GM23248 (cell line): ENCODE results near the gene PRODH2. TPM values are rescaled to one million over a fixed set of nuclear protein-coding genes. Genes with fewer than 3 reads are reported as not detected.

Source experiments
- DNase-seq: peaks from one replicate; pipeline ENCODE4 v3.0.0-alpha.2; 2015
- H2AFZ ChIP-seq: fragments of 200-600 bp; sonication (generic); 2 replicates; pipeline ENCODE4 v1.6.1; 2016; ENCODE audit warnings: antibody characterized with exemption
- H3F3A ChIP-seq: fragments of 200-600 bp; sonication (generic); 2 replicates; pipeline ENCODE4 v1.6.1; 2016; ENCODE audit warnings: mild to moderate bottlenecking, antibody characterized with exemption, mixed run types; ENCODE audit not compliant: insufficient read depth
- H3K27ac ChIP-seq: fragments of 200-600 bp; sonication (generic); 2 replicates; pipeline ENCODE4 v1.5.1; 2016; ENCODE audit warnings: mild to moderate bottlenecking
- H3K27me3 ChIP-seq: fragments of 200-600 bp; sonication (generic); replicated peaks from 2 replicates; pipeline ENCODE4 v1.6.1; 2016; ENCODE audit warnings: mild to moderate bottlenecking; ENCODE audit not compliant: insufficient read depth
- H3K36me3 ChIP-seq: fragments of 200-600 bp; sonication (generic); 2 replicates; pipeline ENCODE4 v1.6.1; 2016; ENCODE audit warnings: low read depth, mild to moderate bottlenecking
- H3K4me1 ChIP-seq: fragments of 200-600 bp; sonication (generic); 2 replicates; pipeline ENCODE4 v1.6.1; 2016; ENCODE audit warnings: mild to moderate bottlenecking; ENCODE audit not compliant: insufficient read depth
- H3K4me2 ChIP-seq: fragments of 200-600 bp; sonication (generic); one replicate; pipeline ENCODE4 v1.6.1; 2016; ENCODE audit warnings: mild to moderate bottlenecking; ENCODE audit not compliant: unreplicated experiment
- H3K4me3 ChIP-seq: fragments of 200-600 bp; sonication (generic); 2 replicates; pipeline ENCODE4 v1.5.1; 2016; ENCODE audit warnings: mild to moderate bottlenecking
- H3K79me2 ChIP-seq: fragments of 200-600 bp; sonication (generic); 2 replicates; pipeline ENCODE4 v1.6.1; 2016; ENCODE audit warnings: mild to moderate bottlenecking; ENCODE audit not compliant: insufficient read depth
- H3K9ac ChIP-seq: fragments of 200-600 bp; sonication (generic); 2 replicates; pipeline ENCODE4 v1.6.1; 2016; ENCODE audit warnings: mild to moderate bottlenecking
- H3K9me2 ChIP-seq: fragments of 200-600 bp; sonication (generic); 2 replicates; pipeline ENCODE4 v1.6.1; 2016; ENCODE audit warnings: mixed run types, mild to moderate bottlenecking, moderate library complexity; ENCODE audit not compliant: insufficient read depth
- H3K9me3 ChIP-seq: fragments of 200-600 bp; sonication (generic); one replicate; pipeline ENCODE4 v1.6.1; 2017; ENCODE audit warnings: low read depth
- H4K20me1 ChIP-seq: fragments of 200-600 bp; sonication (generic); 2 replicates; pipeline ENCODE4 v1.6.0; 2016; ENCODE audit not compliant: insufficient read depth
- EZH2 ChIP-seq: fragments of 200-600 bp; sonication (generic); IDR thresholded peaks from 2 replicates; pipeline ENCODE4 v1.6.1; 2018; ENCODE audit warnings: antibody characterized with exemption, mild to moderate bottlenecking; ENCODE audit not compliant: insufficient read depth, poor library complexity, severe bottlenecking
- EZH2phosphoT487 ChIP-seq: fragments of 200-600 bp; sonication (generic); IDR thresholded peaks from 2 replicates; pipeline ENCODE4 v1.6.1; 2018; ENCODE audit warnings: antibody characterized with exemption, moderate library complexity, mild to moderate bottlenecking, low read depth; ENCODE audit not compliant: insufficient read depth
- WGBS, 2 experiments: methylation state at CpG; one replicate each; pipeline ENCODE4 v1.1.6; 2015 to 2017; ENCODE audit warnings: low lambda C conversion rate in 2 of 2, low coverage in 1 of 2; ENCODE audit errors: missing lambda C conversion rate in 2 of 2; 5-methylcytosine and 5-hydroxymethylcytosine counted together
- in situ Hi-C: fragments of 300-500 bp; cut with MboI; formaldehyde crosslinking; loops from 2 replicates; pipeline ENCODE4 v1.15.0; 2020
- polyA plus RNA-seq: library from polyadenylated mRNA; unstranded; fragments of >200 nt; fragmentation: Nextera tagmentation; extraction: Ambion mirVana; gene quantifications from 2 replicates; pipeline ENCODE4 v1.2.1, GENCODE V29; 2016
- total RNA-seq: library from RNA; depleted of rRNA; stranded (reverse); fragments of >200 nt; shearing (Covaris generic); gene quantifications from 2 replicates; pipeline ENCODE4 v1.2.3, GENCODE V29; 2014

The PRODH2 gene
- total and polyA plus RNA-seq, 2 experiments from 2014 or later: not detected

- Histone ChIP-seq H3K9ac (no peak overlapping the region), H3K4me3 (no peak overlapping the region), H2AFZ (no peak overlapping the region), H3K36me3 (no peaks in the 10 kb centered on the region), H3K27me3 (peaks cover 26% of the 10 kb centered on the region), H3K9me3 (no peaks in the 10 kb centered on the region), H3K4me1 (no peaks in the 10 kb centered on the region), H4K20me1 (no peaks in the 10 kb centered on the region), H3K9me2 (no peaks in the 10 kb centered on the region), H3F3A (no peaks in the 10 kb centered on the region), H3K79me2 (no peaks in the 10 kb centered on the region), H3K27ac (no peak overlapping the region), H3K4me2 (no peak overlapping the region)
- peak; percentile 88 for DNase-seq
- TF ChIP-seq EZH2phosphoT487: no peak
- no peak for TF ChIP-seq EZH2
- WGBS, 2 experiments: 31 to 36% methylated on average over 7 of the region's 7 CpGs
- in situ Hi-C loops: no loop called here
Observed at GRCh38 chr19:35793381-35794165, 19.1 kb downstream of the PRODH2 start.

DNA sequence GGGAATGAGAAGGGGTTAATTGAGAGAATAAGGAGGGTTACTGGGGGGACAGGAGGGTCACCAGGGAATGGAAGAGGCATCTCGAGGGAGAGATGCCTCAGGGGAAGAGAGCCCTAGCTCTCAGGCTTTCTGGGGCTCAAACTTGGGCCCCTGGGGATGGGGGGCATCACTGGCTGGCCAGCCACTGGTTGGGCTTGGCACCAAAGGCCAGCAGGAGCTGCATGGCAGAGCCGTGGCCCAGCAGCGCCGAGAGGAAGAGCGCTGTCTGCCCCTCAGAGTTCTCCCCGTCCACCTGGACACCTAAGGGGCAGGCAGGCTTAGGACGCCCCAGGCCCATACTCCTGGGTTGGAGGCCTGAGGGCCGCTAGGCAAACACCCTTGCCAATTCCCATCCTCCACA lies 19.8 kb downstream of the PRODH2 start:
- Histone ChIP-seq H3K9me3 (no peaks in the 10 kb centered on the region), H3K4me3 (no peak overlapping the region), H3K27ac (no peak overlapping the region), H3F3A (no peaks in the 10 kb centered on the region), H3K4me2 (no peak overlapping the region), H3K79me2 (no peaks in the 10 kb centered on the region), H3K4me1 (no peaks in the 10 kb centered on the region), H3K36me3 (no peaks in the 10 kb centered on the region), H3K27me3 (peaks cover 19% of the 10 kb centered on the region; the same call in 1 of the 2 replicates), H2AFZ (no peak overlapping the region), H3K9me2 (no peaks in the 10 kb centered on the region), H4K20me1 (no peaks in the 10 kb centered on the region), H3K9ac (no peak overlapping the region)
- no peak for DNase-seq
- in situ Hi-C loops: no loop called here
- no peak for TF ChIP-seq EZH2
- no peak for TF ChIP-seq EZH2phosphoT487
- 52 to 55% methylated on average over 7 to 8 of the region's 8 CpGs for WGBS, 2 experiments

DNA sequence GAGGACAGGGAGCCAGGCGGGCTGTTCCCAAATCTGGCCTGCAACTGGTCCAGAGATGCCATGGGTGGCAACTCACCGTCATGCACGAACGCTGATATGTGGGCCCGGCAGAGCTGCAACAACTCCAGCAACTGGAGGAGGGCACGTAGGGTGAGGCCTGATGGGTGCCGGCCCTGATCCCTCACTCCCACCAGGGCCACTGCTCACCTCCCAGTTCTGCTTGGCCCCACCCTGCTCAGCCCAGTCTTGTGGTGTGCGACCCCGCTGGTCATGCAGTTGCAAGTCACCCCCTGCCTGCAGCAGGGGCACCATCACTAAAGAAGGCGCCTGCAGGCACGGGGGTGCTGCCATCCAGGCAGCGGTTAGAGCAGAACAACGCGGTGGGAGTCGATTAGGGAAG lies 20.3 kb downstream of the PRODH2 start:
- in situ Hi-C loops: no loop called here
- WGBS, 2 experiments: 85 to 88% methylated on average over 14 to 15 of the region's 15 CpGs
- TF ChIP-seq EZH2phosphoT487: no peak
- no peak for TF ChIP-seq EZH2

GRCh38 chr19:35791814-35792279 lies 20.8 kb downstream of the PRODH2 start:
- H3K4me2 ChIP-seq: no peak overlapping the region
- H3K4me1 ChIP-seq: no peaks in the 10 kb centered on the region
- in situ Hi-C loops: no loop called here
- H3K79me2 ChIP-seq: no peaks in the 10 kb centered on the region
- 86 to 88% methylated on average over 8 to 9 of the region's 9 CpGs for WGBS, 2 experiments
- H3K9me2 ChIP-seq: no peaks in the 10 kb centered on the region
- H3K4me3 ChIP-seq: no peak overlapping the region
- H3K9me3 ChIP-seq: no peaks in the 10 kb centered on the region
- no peaks in the 10 kb centered on the region for H4K20me1 ChIP-seq
- H2AFZ ChIP-seq: no peak overlapping the region
- H3F3A ChIP-seq: no peaks in the 10 kb centered on the region
- no peak for TF ChIP-seq EZH2
- TF ChIP-seq EZH2phosphoT487: no peak
- peaks cover 11% of the 10 kb centered on the region; the same call in 1 of the 2 replicates for H3K27me3 ChIP-seq
- no peak overlapping the region for H3K27ac ChIP-seq
- DNase-seq: no peak
- no peak overlapping the region for H3K9ac ChIP-seq
- no peaks in the 10 kb centered on the region for H3K36me3 ChIP-seq

More for the DNA sequence above, 20.3 kb downstream of the PRODH2 start:
- no peak for DNase-seq
- Histone ChIP-seq H3K36me3 (no peaks in the 10 kb centered on the region), H4K20me1 (no peaks in the 10 kb centered on the region), H3K4me1 (no peaks in the 10 kb centered on the region), H3K27ac (no peak overlapping the region), H3K79me2 (no peaks in the 10 kb centered on the region), H3K9ac (no peak overlapping the region), H3K4me3 (no peak overlapping the region), H3K4me2 (no peak overlapping the region), H3K9me2 (no peaks in the 10 kb centered on the region), H2AFZ (no peak overlapping the region), H3K27me3 (peaks cover 16% of the 10 kb centered on the region; the same call in 1 of the 2 replicates), H3F3A (no peaks in the 10 kb centered on the region), H3K9me3 (no peaks in the 10 kb centered on the region)
